ENCODE measurements around the gene APCDD1.

Gene APCDD1

DNA sequence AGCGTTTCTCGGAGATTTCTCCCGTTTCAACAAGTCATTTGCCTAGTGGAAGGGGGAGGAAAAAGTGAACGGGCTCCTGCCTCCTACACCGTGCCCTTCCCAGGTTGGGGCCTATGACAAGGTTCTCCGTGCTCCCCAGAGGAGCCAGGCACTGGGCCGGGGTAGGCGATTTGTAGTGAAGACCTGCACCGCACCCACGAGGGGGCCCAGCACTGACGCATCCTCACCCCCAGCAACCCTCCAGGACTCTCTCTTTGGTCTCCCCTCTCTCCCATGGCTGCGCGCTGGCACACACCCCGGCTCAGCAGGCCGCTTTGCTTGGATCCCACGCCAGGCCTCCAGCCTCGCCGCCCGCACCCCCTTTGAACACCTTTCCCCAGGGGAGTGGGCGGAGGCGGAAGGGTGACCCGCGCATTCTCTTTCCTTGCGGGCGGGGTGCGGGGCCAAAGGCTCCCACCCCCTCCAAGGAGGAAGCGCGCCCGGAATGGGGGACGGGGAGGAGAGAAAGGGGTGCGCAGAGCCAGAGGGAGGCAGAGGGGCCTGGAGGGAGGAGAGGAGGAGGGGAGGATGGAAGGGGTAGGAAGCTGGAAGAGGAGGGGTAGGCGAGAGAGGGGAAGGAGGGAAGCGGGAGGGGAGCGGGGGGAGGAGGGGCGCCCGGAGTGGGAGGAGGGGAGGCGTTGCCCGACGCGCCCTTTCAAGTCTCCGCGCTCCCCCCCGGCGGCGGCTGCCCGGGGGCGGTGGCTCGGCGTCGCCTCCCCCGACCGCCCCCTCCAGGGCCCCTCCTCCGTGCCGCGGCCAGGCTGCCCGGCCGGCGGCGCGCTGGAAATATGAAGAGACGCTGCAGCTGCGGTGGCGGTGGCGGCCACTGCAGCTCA lies at the start of gene APCDD1:
Gene APCDD1, plus strand, starts transcription at position 830 of the 875 bp plus-strand sequence. CDS start 347 bp downstream, outside the sequence.
- H3K27me3 Mint-ChIP-seq, result peaks cover 66% of the 10 kb centered on the region
- H3K9me3 Mint-ChIP-seq, result no peaks in the 10 kb centered on the region
- no peaks in the 10 kb centered on the region for H3K36me3 Mint-ChIP-seq (ENCODE audit: low read depth)
- H3K4me1 Mint-ChIP-seq (ENCODE audit: low read depth), result peaks cover 14% of the 10 kb centered on the region
- no peak within 1 kb of the TSS for H3K27ac Mint-ChIP-seq
- peak within 1 kb of the TSS; percentile 71 for H3K4me3 Mint-ChIP-seq
- intact Hi-C loops (cut with micrococcal nuclease), result loop anchor here (10.0 kb wide), 1 partner anchor 61 kb away; no protein-coding TSS in a partner anchor

- no peaks in the 10 kb centered on the region for H3K9me3 Mint-ChIP-seq
- H3K4me3 Mint-ChIP-seq, result no peak overlapping the region
- peaks cover 13% of the 10 kb centered on the region for H3K27me3 Mint-ChIP-seq
- H3K27ac Mint-ChIP-seq, result no peak overlapping the region
- H3K4me1 Mint-ChIP-seq (ENCODE audit: low read depth), result peaks cover 27% of the 10 kb centered on the region
- intact Hi-C loops (cut with micrococcal nuclease), result no loop called here
- no peaks in the 10 kb centered on the region for H3K36me3 Mint-ChIP-seq (ENCODE audit: low read depth)
Measured at GRCh38 chr18:10405014-10405493, 49.4 kb upstream of the APCDD1 start.

GRCh38 chr18:10405816-10406663 lies 48.4 kb upstream of the APCDD1 start:
- Mint-ChIP-seq H3K4me3 (no peak overlapping the region), H3K27me3 (peaks cover 13% of the 10 kb centered on the region), H3K4me1 (ENCODE audit: low read depth) (peaks cover 17% of the 10 kb centered on the region), H3K36me3 (ENCODE audit: low read depth) (no peaks in the 10 kb centered on the region), H3K27ac (peak overlapping the region; percentile 32), H3K9me3 (no peaks in the 10 kb centered on the region)
- intact Hi-C loops (cut with micrococcal nuclease), result no loop called here

DNA sequence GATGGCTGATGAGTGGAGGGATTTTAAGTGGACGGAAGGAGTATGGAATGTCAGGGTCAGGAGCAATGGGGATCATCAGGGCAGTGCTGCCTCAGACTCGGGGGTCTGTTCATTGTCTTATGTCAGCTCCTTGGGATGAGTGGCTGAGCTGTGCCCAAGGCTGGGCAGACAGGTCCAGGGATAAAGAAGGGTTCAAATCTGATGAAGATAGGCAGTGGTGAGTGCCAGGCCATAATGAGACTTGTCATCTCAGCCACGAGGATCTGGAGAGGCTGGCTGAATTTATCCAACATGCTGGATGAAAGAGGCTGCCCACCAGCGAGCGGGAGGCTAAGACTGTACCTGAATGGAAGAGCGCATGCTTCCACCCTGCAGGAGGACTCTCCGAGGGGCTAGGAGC lies 46.3 kb upstream of the APCDD1 start:
- H3K27me3 Mint-ChIP-seq, result peaks cover 13% of the 10 kb centered on the region
- H3K4me3 Mint-ChIP-seq, result no peak overlapping the region
- H3K9me3 Mint-ChIP-seq, result no peaks in the 10 kb centered on the region
- H3K4me1 Mint-ChIP-seq (ENCODE audit: low read depth), result peaks cover 5% of the 10 kb centered on the region
- intact Hi-C loops (cut with micrococcal nuclease), result no loop called here
- H3K36me3 Mint-ChIP-seq (ENCODE audit: low read depth), result no peaks in the 10 kb centered on the region
- H3K27ac Mint-ChIP-seq, result no peak overlapping the region

- Mint-ChIP-seq H3K4me3 (no peak overlapping the region), H3K27me3 (peaks cover 13% of the 10 kb centered on the region), H3K36me3 (ENCODE audit: low read depth) (no peaks in the 10 kb centered on the region), H3K27ac (no peak overlapping the region), H3K4me1 (ENCODE audit: low read depth) (peaks cover 9% of the 10 kb centered on the region), H3K9me3 (no peaks in the 10 kb centered on the region)
- intact Hi-C loops (cut with micrococcal nuclease), result no loop called here
Measured at GRCh38 chr18:10409041-10409440, 45.4 kb upstream of the APCDD1 start.

DNA sequence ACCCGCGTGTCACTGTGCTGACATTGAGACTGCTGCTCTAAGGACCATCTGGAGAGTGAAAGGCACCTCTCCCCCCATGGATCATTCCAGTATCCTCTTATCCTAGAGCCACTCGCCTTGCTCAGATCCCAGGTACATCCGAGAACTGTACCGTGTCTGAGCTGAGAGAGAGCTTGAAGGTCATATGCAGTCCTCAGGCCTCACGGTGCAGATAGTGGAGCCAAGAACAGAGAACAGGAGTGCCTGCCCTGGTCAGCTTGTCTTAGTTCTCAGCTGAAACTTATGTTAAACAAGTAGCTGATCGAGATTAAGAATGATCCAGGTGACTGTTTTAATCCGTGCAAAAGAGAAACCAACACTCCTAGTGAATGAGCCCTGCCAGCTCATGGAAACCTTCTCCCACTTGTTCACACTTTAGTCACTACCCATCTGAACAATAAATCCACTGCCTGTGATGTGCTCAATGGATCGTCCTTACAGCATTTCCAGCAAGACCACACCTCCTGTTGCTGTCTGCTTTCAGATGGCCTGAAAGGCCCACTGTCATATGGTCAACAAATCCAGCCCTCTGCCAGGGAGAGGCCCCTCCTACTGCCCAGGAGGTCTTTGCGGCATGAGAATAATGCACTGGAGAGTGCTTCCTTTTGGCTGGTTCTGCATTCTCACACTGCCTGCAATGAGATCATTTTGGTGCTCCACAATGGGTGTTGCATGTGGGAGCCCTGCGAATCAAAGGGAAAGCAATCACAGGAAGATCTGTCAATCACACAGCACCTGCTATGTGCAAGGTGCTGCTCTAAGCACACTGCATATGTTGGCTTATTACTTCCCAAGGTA lies 43.7 kb upstream of the APCDD1 start:
- Mint-ChIP-seq H3K4me3 (no peak overlapping the region), H3K27ac (no peak overlapping the region), H3K36me3 (ENCODE audit: low read depth) (no peaks in the 10 kb centered on the region), H3K27me3 (peaks cover 8% of the 10 kb centered on the region), H3K9me3 (no peaks in the 10 kb centered on the region), H3K4me1 (ENCODE audit: low read depth) (peaks cover 9% of the 10 kb centered on the region)
- intact Hi-C loops (cut with micrococcal nuclease), result no loop called here

GRCh38 chr18:10412933-10413332 lies 41.5 kb upstream of the APCDD1 start:
- Mint-ChIP-seq H3K4me1 (ENCODE audit: low read depth) (peaks cover 5% of the 10 kb centered on the region), H3K36me3 (ENCODE audit: low read depth) (no peaks in the 10 kb centered on the region), H3K27me3 (peaks cover 7% of the 10 kb centered on the region), H3K9me3 (no peaks in the 10 kb centered on the region), H3K4me3 (no peak overlapping the region), H3K27ac (no peak overlapping the region)
- intact Hi-C loops (cut with micrococcal nuclease), result no loop called here

DNA sequence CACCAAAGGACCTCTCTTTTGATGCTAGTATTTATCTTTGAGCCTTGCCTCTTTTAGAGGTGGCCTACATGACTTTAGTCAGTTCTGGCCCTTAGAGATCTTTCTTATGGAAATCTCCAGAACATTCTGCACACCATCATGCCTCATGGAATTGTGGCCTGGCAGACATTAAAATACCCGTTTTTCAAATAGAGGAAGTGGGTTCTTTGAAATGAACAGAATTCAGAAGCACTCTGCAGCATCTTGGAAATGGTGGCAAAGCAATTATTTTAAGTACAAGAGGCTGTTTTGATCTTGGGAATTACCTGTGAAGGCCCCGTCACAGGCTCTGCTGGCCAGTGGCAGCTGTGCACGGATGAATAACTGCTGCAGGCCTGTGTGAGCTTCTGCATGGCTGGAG lies 40.7 kb upstream of the APCDD1 start:
- no peak overlapping the region for H3K27ac Mint-ChIP-seq
- H3K27me3 Mint-ChIP-seq, result peaks cover 4% of the 10 kb centered on the region
- H3K4me1 Mint-ChIP-seq (ENCODE audit: low read depth), result peaks cover 5% of the 10 kb centered on the region
- H3K36me3 Mint-ChIP-seq (ENCODE audit: low read depth), result no peaks in the 10 kb centered on the region
- H3K9me3 Mint-ChIP-seq, result no peaks in the 10 kb centered on the region
- no peak overlapping the region for H3K4me3 Mint-ChIP-seq
- intact Hi-C loops (cut with micrococcal nuclease), result no loop called here

GRCh38 chr18:10414293-10414842 lies 40.1 kb upstream of the APCDD1 start:
- no peak overlapping the region for H3K4me3 Mint-ChIP-seq

DNA sequence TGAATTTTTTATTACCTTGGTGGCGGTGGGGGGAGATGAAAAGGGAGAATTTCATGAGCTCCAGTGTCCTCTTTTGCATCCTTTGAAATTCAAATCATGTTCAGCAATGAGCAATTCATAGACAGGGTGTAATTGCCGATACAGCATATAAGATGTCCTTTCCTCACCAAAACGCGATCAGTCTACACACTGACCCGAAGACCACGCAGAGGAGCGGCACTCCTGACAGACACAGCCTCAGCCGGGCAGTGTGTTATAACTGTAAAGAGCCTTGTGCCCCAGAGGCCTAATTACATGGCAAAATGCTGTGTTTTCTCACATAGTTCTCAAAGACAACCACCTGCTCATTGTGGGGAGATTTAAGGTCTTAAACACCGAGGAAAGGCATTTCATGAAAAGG lies 38.4 kb upstream of the APCDD1 start:
- intact Hi-C loops (cut with micrococcal nuclease), result no loop called here
- H3K4me1 Mint-ChIP-seq (ENCODE audit: low read depth), result peaks cover 5% of the 10 kb centered on the region
- no peak overlapping the region for H3K4me3 Mint-ChIP-seq
- no peak overlapping the region for H3K27ac Mint-ChIP-seq
- H3K9me3 Mint-ChIP-seq, result peaks cover 8% of the 10 kb centered on the region
- no peaks in the 10 kb centered on the region for H3K36me3 Mint-ChIP-seq (ENCODE audit: low read depth)
- peaks cover 4% of the 10 kb centered on the region for H3K27me3 Mint-ChIP-seq

More at GRCh38 chr18:10414293-10414842, 40.1 kb upstream of the APCDD1 start:
- Mint-ChIP-seq H3K4me1 (ENCODE audit: low read depth) (peaks cover 5% of the 10 kb centered on the region), H3K36me3 (ENCODE audit: low read depth) (no peaks in the 10 kb centered on the region), H3K27ac (no peak overlapping the region), H3K9me3 (no peaks in the 10 kb centered on the region), H3K27me3 (peaks cover 4% of the 10 kb centered on the region)
- intact Hi-C loops (cut with micrococcal nuclease), result no loop called here

- Mint-ChIP-seq H3K27me3 (peaks cover 4% of the 10 kb centered on the region), H3K27ac (no peak overlapping the region), H3K4me1 (ENCODE audit: low read depth) (peaks cover 5% of the 10 kb centered on the region), H3K36me3 (ENCODE audit: low read depth) (no peaks in the 10 kb centered on the region), H3K9me3 (peaks cover 8% of the 10 kb centered on the region), H3K4me3 (no peak overlapping the region)
- intact Hi-C loops (cut with micrococcal nuclease), result no loop called here
Measured at GRCh38 chr18:10417191-10417590, 37.2 kb upstream of the APCDD1 start.

GRCh38 chr18:10417664-10418063 lies 36.8 kb upstream of the APCDD1 start:
- H3K4me1 Mint-ChIP-seq (ENCODE audit: low read depth), result peaks cover 5% of the 10 kb centered on the region
- intact Hi-C loops (cut with micrococcal nuclease), result no loop called here
- peaks cover 8% of the 10 kb centered on the region for H3K9me3 Mint-ChIP-seq
- no peak overlapping the region for H3K4me3 Mint-ChIP-seq
- H3K27me3 Mint-ChIP-seq, result peaks cover 5% of the 10 kb centered on the region
- no peak overlapping the region for H3K27ac Mint-ChIP-seq
- H3K36me3 Mint-ChIP-seq (ENCODE audit: low read depth), result no peaks in the 10 kb centered on the region

DNA sequence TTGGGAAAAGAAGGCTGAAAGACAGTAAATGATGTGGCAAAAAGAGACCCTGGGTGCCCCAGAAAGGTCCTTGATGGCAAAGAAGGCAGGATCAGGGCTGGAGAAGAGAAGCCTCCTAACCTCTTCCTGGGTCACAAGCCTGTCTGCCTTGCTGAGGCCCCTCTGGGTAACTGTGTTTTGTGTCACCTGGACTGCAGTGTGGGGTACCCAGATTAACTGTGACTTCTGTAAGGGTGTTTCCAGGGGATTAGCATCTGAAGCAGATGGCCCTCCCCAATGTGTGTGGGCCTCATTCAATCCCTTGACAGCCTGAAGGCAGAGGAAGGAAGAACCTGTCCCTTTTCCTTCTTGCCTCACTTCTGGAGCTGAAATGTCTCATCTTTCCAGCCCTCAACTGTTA lies 35.6 kb upstream of the APCDD1 start:
- Mint-ChIP-seq H3K27me3 (peaks cover 5% of the 10 kb centered on the region), H3K4me3 (no peak overlapping the region), H3K4me1 (ENCODE audit: low read depth) (peaks cover 2% of the 10 kb centered on the region), H3K27ac (no peak overlapping the region), H3K9me3 (peaks cover 8% of the 10 kb centered on the region), H3K36me3 (ENCODE audit: low read depth) (no peaks in the 10 kb centered on the region)
- intact Hi-C loops (cut with micrococcal nuclease), result no loop called here

All from dendritic cell treated with granulocyte-macrophage colony-stimulating factor and Interleukin-4, amounts not matched to agents 40 ng/mL and 50 ng/mL, for 4 days (primary cell).